Subcutaneous preadipocyte (primary cell): ENCODE data around the gene ERVV-1. TPM values are rescaled to one million over a fixed set of nuclear protein-coding genes. Genes with fewer than 3 reads are reported as not detected.

ENCODE experiments used
- total RNA-seq: library from RNA; depleted of rRNA; stranded (reverse); fragments of >200 nt; gene quantifications from 2 replicates; pipeline ENCODE4 v1.2.3, GENCODE V29; 2012

Gene ERVV-1
- not detected in 2 replicates for total RNA-seq

GRCh38 chr19:53013621-53014020 lies at the start of gene ERVV-1:
Gene ERVV-1, plus strand, starts transcription at chr19:53013921. Its CDS starts 170 bp downstream, at chr19:53014091.

Other genes starting within 250 kb of the ERVV-1 start
- gene ZNF600, start 227.1 kb upstream of the ERVV-1 start, total RNA-seq, result 3.7 and 5.9 TPM in 2 replicates
- 10.7 and 13.7 TPM in 2 replicates for gene ZNF28, start 192.3 kb upstream of the ERVV-1 start, total RNA-seq
- 11.4 and 16.8 TPM in 2 replicates for gene ZNF468, start 156.3 kb upstream of the ERVV-1 start, total RNA-seq
- gene ZNF320, start 116.3 kb upstream of the ERVV-1 start, total RNA-seq, result 9.4 and 11.8 TPM in 2 replicates
- gene ZNF888, start 90.5 kb upstream of the ERVV-1 start, total RNA-seq, result 2.6 and 3.3 TPM in 2 replicates
- 6.6 and 7.3 TPM in 2 replicates for gene ZNF816, start 51.0 kb upstream of the ERVV-1 start, total RNA-seq
- not detected in 2 replicates for gene ERVV-2, start 30.8 kb downstream of the ERVV-1 start, total RNA-seq
- gene ZNF160, start 89.5 kb downstream of the ERVV-1 start, total RNA-seq, result 27.6 and 39.5 TPM in 2 replicates
- gene ZNF415, start 119.0 kb downstream of the ERVV-1 start, total RNA-seq, result 2.2 and 3.7 TPM in 2 replicates
- 4.8 and 7.6 TPM in 2 replicates for gene ZNF347, start 145.1 kb downstream of the ERVV-1 start, total RNA-seq
- 3.7 and 4.8 TPM in 2 replicates for gene ZNF665, start 179.4 kb downstream of the ERVV-1 start, total RNA-seq
- 11.1 and 12.5 TPM in 2 replicates for gene ZNF677, start 241.0 kb downstream of the ERVV-1 start, total RNA-seq
- not detected in 2 replicates for gene VN1R2, start 244.4 kb downstream of the ERVV-1 start, total RNA-seq